ENCODE results near the gene CARM1. TPM values are rescaled to one million over a fixed set of nuclear protein-coding genes. Genes with fewer than 3 reads are reported as not detected.
"Not testable (repeated sequence)": the region's sequence is repeated elsewhere in the genome, so short reads cannot be mapped to it uniquely, and the experiment has no call there.

The CARM1 gene
- polyA plus RNA-seq, 1 donor from 2014 or later: 22.3 TPM

DNA sequence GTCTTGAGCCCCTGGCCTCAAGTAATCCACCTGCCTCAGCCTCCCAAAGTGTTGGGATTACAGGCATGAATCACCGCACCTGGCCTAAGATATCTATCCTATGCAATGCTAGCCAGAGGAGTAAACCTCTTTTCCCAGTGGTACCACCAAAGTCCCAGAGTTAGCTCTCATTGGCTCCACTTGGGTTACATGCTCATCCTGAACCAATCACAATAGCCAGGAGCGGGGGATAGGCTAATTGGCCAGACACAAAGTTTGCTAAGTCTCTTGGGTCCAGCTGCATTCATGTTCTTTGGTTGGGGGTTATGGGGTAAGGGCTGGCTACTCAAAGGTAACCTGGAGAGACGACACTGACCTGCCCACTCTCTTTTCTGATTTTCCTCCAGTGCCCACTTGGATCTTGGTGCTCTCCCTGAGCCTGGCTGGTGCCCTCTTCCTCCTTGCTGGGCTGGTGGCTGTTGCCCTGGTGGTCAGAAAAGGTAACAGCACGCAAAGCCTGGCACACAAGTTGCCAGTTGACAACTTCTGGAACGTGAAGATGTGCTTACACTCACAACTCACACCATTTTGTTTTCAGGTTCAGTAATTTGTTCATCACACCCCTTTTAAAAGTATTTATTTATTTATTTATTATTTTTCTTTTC, 15.4 kb upstream of the CARM1 start:
- H3K9me2 ChIP-seq (ENCODE audit: insufficient read depth, low read length): no peaks in the 10 kb centered on the region
- no peaks in the 10 kb centered on the region for H3K36me3 ChIP-seq (ENCODE audit: insufficient read depth, low read length)
- H3F3A ChIP-seq (ENCODE audit: insufficient read depth, low read length, poor library complexity, severe bottlenecking): no peaks in the 10 kb centered on the region
- H3K79me2 ChIP-seq (replicated peaks; ENCODE audit: insufficient read depth, low read length): no peaks in the 10 kb centered on the region
- no peak overlapping the region for H3K4me3 ChIP-seq (ENCODE audit: low read length)
- H4K20me1 ChIP-seq (ENCODE audit: insufficient read depth): no peaks in the 10 kb centered on the region
- H3K27ac ChIP-seq (ENCODE audit: low read length): no peak overlapping the region
- H3K27me3 ChIP-seq (ENCODE audit: insufficient read depth, low read depth, low read length): no peaks in the 10 kb centered on the region
- H3K9me3 ChIP-seq (ENCODE audit: low read length): no peaks in the 10 kb centered on the region
- TF ChIP-seq REST (IDR thresholded peaks at IDR 0.05; ENCODE audit: borderline replicate concordance): no peak
- H2AFZ ChIP-seq (ENCODE audit: low read depth, low read length): no peak overlapping the region
- no peak overlapping the region for H3K4me2 ChIP-seq (ENCODE audit: low read length)
- no peak overlapping the region for H3K9ac ChIP-seq (ENCODE audit: low read length)

GRCh38 chr19:10856899-10857298, 14.5 kb upstream of the CARM1 start:
- H3K9me2 ChIP-seq (ENCODE audit: insufficient read depth, low read length); H3K4me2 ChIP-seq (ENCODE audit: low read length); H3K4me3 ChIP-seq (ENCODE audit: low read length); H4K20me1 ChIP-seq (ENCODE audit: insufficient read depth); H3K36me3 ChIP-seq (ENCODE audit: insufficient read depth, low read length); H3K9ac ChIP-seq (ENCODE audit: low read length); H3K27me3 ChIP-seq (ENCODE audit: insufficient read depth, low read depth, low read length); H3K79me2 ChIP-seq (replicated peaks; ENCODE audit: insufficient read depth, low read length); H3K27ac ChIP-seq (ENCODE audit: low read length); H2AFZ ChIP-seq (ENCODE audit: low read depth, low read length); H3F3A ChIP-seq (ENCODE audit: insufficient read depth, low read length, poor library complexity, severe bottlenecking); H3K9me3 ChIP-seq (ENCODE audit: low read length): not testable (repeated sequence)

- no peak overlapping the region for H3K4me2 ChIP-seq (ENCODE audit: low read length)
- no peaks in the 10 kb centered on the region for H3K36me3 ChIP-seq (ENCODE audit: insufficient read depth, low read length)
- no peak for TF ChIP-seq REST (IDR thresholded peaks at IDR 0.05; ENCODE audit: borderline replicate concordance)
- no peak for TF ChIP-seq SMC3 (conservative IDR thresholded peaks at IDR 0.05; ENCODE audit: poor library complexity)
- TF ChIP-seq RAD21 (conservative IDR thresholded peaks at IDR 0.05): no peak
- TF ChIP-seq MXI1 (conservative IDR thresholded peaks at IDR 0.05; ENCODE audit: poor library complexity, severe bottlenecking): no peak
- TF ChIP-seq, protein P1, sequence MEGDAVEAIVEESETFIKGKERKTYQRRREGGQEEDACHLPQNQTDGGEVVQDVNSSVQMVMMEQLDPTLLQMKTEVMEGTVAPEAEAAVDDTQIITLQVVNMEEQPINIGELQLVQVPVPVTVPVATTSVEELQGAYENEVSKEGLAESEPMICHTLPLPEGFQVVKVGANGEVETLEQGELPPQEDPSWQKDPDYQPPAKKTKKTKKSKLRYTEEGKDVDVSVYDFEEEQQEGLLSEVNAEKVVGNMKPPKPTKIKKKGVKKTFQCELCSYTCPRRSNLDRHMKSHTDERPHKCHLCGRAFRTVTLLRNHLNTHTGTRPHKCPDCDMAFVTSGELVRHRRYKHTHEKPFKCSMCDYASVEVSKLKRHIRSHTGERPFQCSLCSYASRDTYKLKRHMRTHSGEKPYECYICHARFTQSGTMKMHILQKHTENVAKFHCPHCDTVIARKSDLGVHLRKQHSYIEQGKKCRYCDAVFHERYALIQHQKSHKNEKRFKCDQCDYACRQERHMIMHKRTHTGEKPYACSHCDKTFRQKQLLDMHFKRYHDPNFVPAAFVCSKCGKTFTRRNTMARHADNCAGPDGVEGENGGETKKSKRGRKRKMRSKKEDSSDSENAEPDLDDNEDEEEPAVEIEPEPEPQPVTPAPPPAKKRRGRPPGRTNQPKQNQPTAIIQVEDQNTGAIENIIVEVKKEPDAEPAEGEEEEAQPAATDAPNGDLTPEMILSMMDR (IDR thresholded peaks at IDR 0.05; ENCODE audit: poor library complexity, severe bottlenecking): peak; percentile 51
- H3K4me3 ChIP-seq (ENCODE audit: low read length): no peak overlapping the region
- no peaks in the 10 kb centered on the region for H3F3A ChIP-seq (ENCODE audit: insufficient read depth, low read length, poor library complexity, severe bottlenecking)
- H3K9me3 ChIP-seq (ENCODE audit: low read length): no peaks in the 10 kb centered on the region
- H3K9me2 ChIP-seq (ENCODE audit: insufficient read depth, low read length): no peaks in the 10 kb centered on the region
- H3K27ac ChIP-seq (ENCODE audit: low read length): no peak overlapping the region
- H3K9ac ChIP-seq (ENCODE audit: low read length): no peak overlapping the region
- no peaks in the 10 kb centered on the region for H3K27me3 ChIP-seq (ENCODE audit: insufficient read depth, low read depth, low read length)
- H4K20me1 ChIP-seq (ENCODE audit: insufficient read depth): no peaks in the 10 kb centered on the region
- no peak overlapping the region for H2AFZ ChIP-seq (ENCODE audit: low read depth, low read length)
- no peaks in the 10 kb centered on the region for H3K79me2 ChIP-seq (replicated peaks; ENCODE audit: insufficient read depth, low read length)
Observed at GRCh38 chr19:10858204-10858828, 13.0 kb upstream of the CARM1 start.

All from neural cell (in vitro differentiated cells).